ENCODE results near the gene XRN2.
"Not testable (repeated sequence)": the region's sequence is repeated elsewhere in the genome, so short reads cannot be mapped to it uniquely, and the experiment has no call there.

The XRN2 gene

GRCh38 chr20:21411725-21412124 lies 108.6 kb downstream of the XRN2 start:
- Mint-ChIP-seq H3K27me3 (peaks cover 65 to 82% of the 10 kb centered on the region in 2 donors), H3K9me3 (no peaks in the 10 kb centered on the region), H3K4me1 (ENCODE audit: low read depth in 2 of 2) (peaks cover 0 to 9% of the 10 kb centered on the region in 2 donors)

GRCh38 chr20:21413996-21414395 lies 110.9 kb downstream of the XRN2 start:
- H3K9me3 Mint-ChIP-seq; ATAC-seq (replicated peaks); H3K27ac Mint-ChIP-seq; H3K36me3 Mint-ChIP-seq (ENCODE audit: insufficient read depth); DNase-seq; H3K4me1 Mint-ChIP-seq (ENCODE audit: low read depth in 2 of 2): not testable (repeated sequence)
- H3K27me3 Mint-ChIP-seq = peaks cover 65 to 81% of the 10 kb centered on the region in 2 donors
- H3K4me3 Mint-ChIP-seq = peak overlapping the region in 1 of 2 donors; percentile 24

More at GRCh38 chr20:21411725-21412124, 108.6 kb downstream of the XRN2 start:
- no peak for DNase-seq
- H3K27ac Mint-ChIP-seq = no peak overlapping the region
- no peak overlapping the region for H3K4me3 Mint-ChIP-seq
- ATAC-seq (replicated peaks) = no peak
- H3K36me3 Mint-ChIP-seq (ENCODE audit: insufficient read depth) = no peaks in the 10 kb centered on the region

GRCh38 chr20:21419147-21419546 lies 116.0 kb downstream of the XRN2 start:
- not testable (repeated sequence) for H3K4me3 Mint-ChIP-seq; H3K36me3 Mint-ChIP-seq (ENCODE audit: insufficient read depth); H3K27ac Mint-ChIP-seq; ATAC-seq (replicated peaks); DNase-seq; H3K4me1 Mint-ChIP-seq (ENCODE audit: low read depth in 2 of 2)
- H3K9me3 Mint-ChIP-seq = peaks cover 8 to 25% of the 10 kb centered on the region in 2 donors
- H3K27me3 Mint-ChIP-seq = peaks cover 33 to 38% of the 10 kb centered on the region in 2 donors

GRCh38 chr20:21421601-21422236 lies 118.6 kb downstream of the XRN2 start:
- Mint-ChIP-seq H3K36me3 (ENCODE audit: insufficient read depth) (no peaks in the 10 kb centered on the region), H3K4me1 (ENCODE audit: low read depth in 2 of 2) (no peaks in the 10 kb centered on the region), H3K27ac (no peak overlapping the region), H3K4me3 (no peak overlapping the region), H3K27me3 (peaks cover 13% of the 10 kb centered on the region in 2 donors), H3K9me3 (peaks cover 11 to 40% of the 10 kb centered on the region in 2 donors)
- ATAC-seq (replicated peaks) (no peak), DNase-seq (no peak)

GRCh38 chr20:21423712-21424111 lies 120.6 kb downstream of the XRN2 start:
- not testable (repeated sequence) for ATAC-seq (replicated peaks); H3K27me3 Mint-ChIP-seq; H3K36me3 Mint-ChIP-seq (ENCODE audit: insufficient read depth); H3K27ac Mint-ChIP-seq; DNase-seq; H3K4me3 Mint-ChIP-seq; H3K4me1 Mint-ChIP-seq (ENCODE audit: low read depth in 2 of 2)
- H3K9me3 Mint-ChIP-seq = peaks cover 11 to 40% of the 10 kb centered on the region in 2 donors

GRCh38 chr20:21424846-21425245 lies 121.7 kb downstream of the XRN2 start:
- H3K9me3 Mint-ChIP-seq = peaks cover 11 to 40% of the 10 kb centered on the region in 2 donors
- peaks cover 1 to 17% of the 10 kb centered on the region in 2 donors for H3K27me3 Mint-ChIP-seq
- no peak overlapping the region for H3K27ac Mint-ChIP-seq
- no peak overlapping the region for H3K4me3 Mint-ChIP-seq
- no peak for DNase-seq
- no peaks in the 10 kb centered on the region for H3K4me1 Mint-ChIP-seq (ENCODE audit: low read depth in 2 of 2)
- H3K36me3 Mint-ChIP-seq (ENCODE audit: insufficient read depth) = no peaks in the 10 kb centered on the region
- ATAC-seq (replicated peaks) = no peak

GRCh38 chr20:21430020-21430419 lies 126.9 kb downstream of the XRN2 start:
- Mint-ChIP-seq H3K36me3 (ENCODE audit: insufficient read depth) (no peaks in the 10 kb centered on the region), H3K9me3 (peaks cover under 1 to 9% of the 10 kb centered on the region in 2 donors), H3K27me3 (peaks cover 39 to 48% of the 10 kb centered on the region in 2 donors), H3K4me1 (ENCODE audit: low read depth in 2 of 2) (no peaks in the 10 kb centered on the region), H3K4me3 (no peak overlapping the region), H3K27ac (no peak overlapping the region)
- ATAC-seq (replicated peaks) = no peak
- no peak for DNase-seq

GRCh38 chr20:21432911-21433310 lies 129.8 kb downstream of the XRN2 start:
- Mint-ChIP-seq H3K9me3 (no peaks in the 10 kb centered on the region), H3K4me1 (ENCODE audit: low read depth in 2 of 2) (no peaks in the 10 kb centered on the region), H3K4me3 (no peak overlapping the region), H3K27ac (no peak overlapping the region), H3K27me3 (peaks cover 55 to 58% of the 10 kb centered on the region in 2 donors), H3K36me3 (ENCODE audit: insufficient read depth) (no peaks in the 10 kb centered on the region)
- DNase-seq (no peak), ATAC-seq (replicated peaks) (no peak)

- no peak overlapping the region for H3K4me3 Mint-ChIP-seq
Measured at GRCh38 chr20:21433329-21433890, 130.3 kb downstream of the XRN2 start.

GRCh38 chr20:21435576-21435975 lies 132.4 kb downstream of the XRN2 start:
- no peak for ATAC-seq (replicated peaks)
- H3K9me3 Mint-ChIP-seq = no peaks in the 10 kb centered on the region
- no peak overlapping the region for H3K27ac Mint-ChIP-seq

More at GRCh38 chr20:21433329-21433890, 130.3 kb downstream of the XRN2 start:
- H3K36me3 Mint-ChIP-seq (ENCODE audit: insufficient read depth) = no peaks in the 10 kb centered on the region
- DNase-seq (no peak), ATAC-seq (replicated peaks) (no peak)
- H3K4me1 Mint-ChIP-seq (ENCODE audit: low read depth in 2 of 2) = no peaks in the 10 kb centered on the region
- H3K27ac Mint-ChIP-seq = no peak overlapping the region
- no peaks in the 10 kb centered on the region for H3K9me3 Mint-ChIP-seq
- peaks cover 50 to 58% of the 10 kb centered on the region in 2 donors for H3K27me3 Mint-ChIP-seq

GRCh38 chr20:21436205-21436604 lies 133.1 kb downstream of the XRN2 start:
- no peaks in the 10 kb centered on the region for H3K36me3 Mint-ChIP-seq (ENCODE audit: insufficient read depth)
- H3K4me3 Mint-ChIP-seq = no peak overlapping the region
- peaks cover 45 to 66% of the 10 kb centered on the region in 2 donors for H3K27me3 Mint-ChIP-seq
- H3K9me3 Mint-ChIP-seq = no peaks in the 10 kb centered on the region
- no peak for ATAC-seq (replicated peaks)
- no peaks in the 10 kb centered on the region for H3K4me1 Mint-ChIP-seq (ENCODE audit: low read depth in 2 of 2)
- no peak overlapping the region for H3K27ac Mint-ChIP-seq
- no peak for DNase-seq

More at GRCh38 chr20:21435576-21435975, 132.4 kb downstream of the XRN2 start:
- Mint-ChIP-seq H3K4me1 (ENCODE audit: low read depth in 2 of 2) (no peaks in the 10 kb centered on the region), H3K27me3 (peaks cover 43 to 62% of the 10 kb centered on the region in 2 donors), H3K36me3 (ENCODE audit: insufficient read depth) (no peaks in the 10 kb centered on the region), H3K4me3 (no peak overlapping the region)
- no peak for DNase-seq

- ATAC-seq (replicated peaks) = no peak
- Mint-ChIP-seq H3K27me3 (peaks cover 52 to 69% of the 10 kb centered on the region in 2 donors), H3K36me3 (ENCODE audit: insufficient read depth) (no peaks in the 10 kb centered on the region), H3K4me3 (no peak overlapping the region), H3K4me1 (ENCODE audit: low read depth in 2 of 2) (no peaks in the 10 kb centered on the region), H3K27ac (no peak overlapping the region), H3K9me3 (no peaks in the 10 kb centered on the region)
- DNase-seq = no peak
Measured at GRCh38 chr20:21437248-21437647, 134.1 kb downstream of the XRN2 start.

- H3K9me3 Mint-ChIP-seq = no peaks in the 10 kb centered on the region
- no peaks in the 10 kb centered on the region for H3K4me1 Mint-ChIP-seq (ENCODE audit: low read depth in 2 of 2)
- no peak overlapping the region for H3K27ac Mint-ChIP-seq
- peaks cover 48 to 64% of the 10 kb centered on the region in 2 donors for H3K27me3 Mint-ChIP-seq
- no peaks in the 10 kb centered on the region for H3K36me3 Mint-ChIP-seq (ENCODE audit: insufficient read depth)
- DNase-seq (no peak), ATAC-seq (replicated peaks) (no peak)
- H3K4me3 Mint-ChIP-seq = no peak overlapping the region
Measured at GRCh38 chr20:21437816-21438215, 134.7 kb downstream of the XRN2 start.

Measured in effector memory CD8-positive, alpha-beta T cell (primary cell).